HepG2 (cell line): ENCODE results near the gene ITGAE. TPM values are rescaled to one million over a fixed set of nuclear protein-coding genes. Genes with fewer than 3 reads are reported as not detected.

ENCODE experiments used
- CBX1 ChIP-seq: IDR thresholded peaks from one replicate; pipeline ENCODE4 v1.6.1; 2016; ENCODE audit warnings: antibody characterized with exemption, low read depth
- ELF1 ChIP-seq: sonication (generic); formaldehyde crosslinking; IDR thresholded peaks from 2 replicates; pipeline ENCODE4 v1.4.0; 2020; ENCODE audit warnings: missing genetic modification reagents
- FOXO1 ChIP-seq: sonication (generic); formaldehyde crosslinking; IDR thresholded peaks from 2 replicates; pipeline ENCODE4 v1.4.0; 2020; ENCODE audit warnings: missing genetic modification reagents
- GZF1 ChIP-seq: sonication (generic); formaldehyde crosslinking; IDR thresholded peaks from 2 replicates; pipeline ENCODE4 v1.5.1; 2020; ENCODE audit warnings: mild to moderate bottlenecking, missing genetic modification reagents
- HDAC1 ChIP-seq: sonication (generic); formaldehyde crosslinking; IDR thresholded peaks from 2 replicates; pipeline ENCODE4 v1.5.1; 2020; ENCODE audit warnings: mild to moderate bottlenecking, missing genetic modification reagents
- HOXD1 ChIP-seq: sonication (generic); formaldehyde crosslinking; IDR thresholded peaks from 2 replicates; pipeline ENCODE4 v1.5.0; 2020; ENCODE audit warnings: missing genetic modification reagents
- IKZF5 ChIP-seq: IDR thresholded peaks from 2 replicates; pipeline ENCODE4 v1.6.1; 2018; ENCODE audit warnings: missing genetic modification reagents, mild to moderate bottlenecking, missing compliant biosample characterization
- KLF13 ChIP-seq: sonication (generic); formaldehyde crosslinking; IDR thresholded peaks from 2 replicates; pipeline ENCODE4 v1.4.0; 2020; ENCODE audit warnings: mild to moderate bottlenecking, missing genetic modification reagents
- KLF6 ChIP-seq: IDR thresholded peaks from 2 replicates; pipeline ENCODE4 v1.8.0; 2016; ENCODE audit warnings: missing biosample characterization, missing genetic modification reagents
- KMT2B ChIP-seq: IDR thresholded peaks from 2 replicates; pipeline ENCODE4 v1.6.1; 2016; ENCODE audit warnings: missing genetic modification reagents, missing compliant biosample characterization
- MBNL3 ChIP-seq: fragments of 250-450 bp; sonication (Bioruptor Pico); conservative IDR thresholded peaks from 2 replicates; pipeline ENCODE4 v1.8.0; 2022; ENCODE audit warnings: mild to moderate bottlenecking, inconsistent platforms
- NCOA2 ChIP-seq: sonication (generic); formaldehyde crosslinking; IDR thresholded peaks from 2 replicates; pipeline ENCODE4 v1.8.0; 2022; ENCODE audit warnings: inconsistent platforms
- ONECUT2 ChIP-seq: sonication (generic); formaldehyde crosslinking; IDR thresholded peaks from 2 replicates; pipeline ENCODE4 v1.4.0; 2020; ENCODE audit warnings: missing genetic modification reagents
- PATZ1 ChIP-seq: sonication (generic); formaldehyde crosslinking; IDR thresholded peaks from 2 replicates; pipeline ENCODE4 v1.4.0; 2020; ENCODE audit warnings: missing genetic modification reagents
- RARA ChIP-seq: IDR thresholded peaks from 2 replicates; pipeline ENCODE4 v1.6.1; 2016; ENCODE audit warnings: missing genetic modification reagents, missing compliant biosample characterization
- SALL2 ChIP-seq: sonication (generic); formaldehyde crosslinking; IDR thresholded peaks from 2 replicates; pipeline ENCODE4 v1.8.1; 2023; ENCODE audit warnings: mild to moderate bottlenecking, missing genetic modification reagents, inconsistent platforms
- ZNF124 ChIP-seq: sonication (generic); formaldehyde crosslinking; IDR thresholded peaks from 2 replicates; pipeline ENCODE4 v1.4.0; 2020; ENCODE audit warnings: missing genetic modification reagents
- ZNF331 ChIP-seq: sonication (generic); formaldehyde crosslinking; IDR thresholded peaks from 2 replicates; pipeline ENCODE4 v1.4.0; 2020; ENCODE audit warnings: missing genetic modification reagents
- ZNF350 ChIP-seq: sonication (generic); formaldehyde crosslinking; IDR thresholded peaks from 2 replicates; pipeline ENCODE4 v1.4.0; 2020; ENCODE audit warnings: mild to moderate bottlenecking, low read depth, missing genetic modification reagents, borderline replicate concordance
- ZNF496 ChIP-seq: sonication (generic); formaldehyde crosslinking; IDR thresholded peaks from 2 replicates; pipeline ENCODE4 v1.8.1; 2023; ENCODE audit warnings: mild to moderate bottlenecking, moderate library complexity, missing genetic modification reagents; ENCODE audit not compliant: insufficient replicate concordance
- ZNF503 ChIP-seq: sonication (generic); formaldehyde crosslinking; IDR thresholded peaks from 2 replicates; pipeline ENCODE4 v1.4.0; 2020; ENCODE audit warnings: missing genetic modification reagents
- ZNF598 ChIP-seq: sonication (generic); formaldehyde crosslinking; IDR thresholded peaks from 2 replicates; pipeline ENCODE4 v1.5.1; 2020; ENCODE audit warnings: mild to moderate bottlenecking, missing genetic modification reagents, borderline replicate concordance
- ZNF674 ChIP-seq: sonication (generic); formaldehyde crosslinking; IDR thresholded peaks from 2 replicates; pipeline ENCODE4 v1.5.0; 2020; ENCODE audit warnings: low read depth, mild to moderate bottlenecking, missing genetic modification reagents
- ZNF747 ChIP-seq: sonication (generic); formaldehyde crosslinking; IDR thresholded peaks from 2 replicates; pipeline ENCODE4 v1.8.1; 2023; ENCODE audit warnings: missing genetic modification reagents, mild to moderate bottlenecking, borderline replicate concordance
- ZNF776 ChIP-seq: sonication (generic); formaldehyde crosslinking; IDR thresholded peaks from 2 replicates; pipeline ENCODE4 v1.4.0; 2020; ENCODE audit warnings: mild to moderate bottlenecking, missing genetic modification reagents
- ZSCAN25 ChIP-seq: sonication (generic); formaldehyde crosslinking; IDR thresholded peaks from 2 replicates; pipeline ENCODE4 v1.8.0; 2022; ENCODE audit warnings: mild to moderate bottlenecking, missing genetic modification reagents
- polyA plus RNA-seq, 8 experiments: library from polyadenylated mRNA; depleted of rRNA in 3 of 8; stranded (reverse) in 7 of 8; unstranded in 1 of 8; fragments of >200 nt; fragmentation: Illumina TruSeq in 4 of 8; extraction: Trizol in 4 of 8; gene quantifications; 2 replicates each; pipeline versions ENCODE4 v1.2.1 to v1.2.3, GENCODE V29; 2011 to 2016; ENCODE audit warnings: low read depth in 4 of 8, missing spikeins in 1 of 8, mixed read lengths in 1 of 8; ENCODE audit not compliant: insufficient read depth in 1 of 8
- total RNA-seq, 5 experiments: library from RNA; depleted of rRNA; stranded (reverse); fragments of >200 nt; fragmentation: Illumina TruSeq; extraction: Trizol; gene quantifications; 2 replicates each; pipeline ENCODE4 v1.2.3, GENCODE V29; 2016; ENCODE audit warnings: low read depth in 1 of 5

The ITGAE gene
- total and polyA plus RNA-seq, 2 of the 13 experiments (the other 11 are each of a cell fraction or from before 2014, with no cell fraction given): 42.3 to 49.0 TPM

GRCh38 chr17:3794557-3795389 lies 6.2 kb downstream of the ITGAE start (continued):
- TF ChIP-seq RARA (CRISPR knock-in tag): peak; percentile 52; the same call in 1 of the 2 replicates
- TF ChIP-seq KLF6: no peak
- TF ChIP-seq IKZF5: no peak
- TF ChIP-seq PATZ1 (CRISPR knock-in tag): peak; percentile 99
- peak; percentile 42 for TF ChIP-seq CBX1
- TF ChIP-seq SALL2 (CRISPR knock-in tag): peak; percentile 70; the same call in 1 of the 2 replicates
- TF ChIP-seq HDAC1 (CRISPR knock-in tag): peak; percentile 72
- 0 out of 2 replicates have a peak, but pooled peaks have one; percentile 20 for TF ChIP-seq ZNF598 (CRISPR knock-in tag)
- TF ChIP-seq ZNF350 (CRISPR knock-in tag): peak; percentile 18; the same call in 1 of the 2 replicates
- peak; percentile 90 for TF ChIP-seq ZSCAN25 (CRISPR knock-in tag)
- TF ChIP-seq FOXO1: peak; percentile 40; the same call in 1 of the 2 replicates
- TF ChIP-seq GZF1 (CRISPR knock-in tag): peak; percentile 35; the same call in 1 of the 2 replicates
- peak; percentile 58; the same call in 1 of the 2 replicates for TF ChIP-seq ZNF503 (CRISPR knock-in tag)
- peak; percentile 62; the same call in 1 of the 2 replicates for TF ChIP-seq ZNF747 (CRISPR knock-in tag)
- peak; percentile 77 for TF ChIP-seq ZNF776 (CRISPR knock-in tag)
- no peak for TF ChIP-seq ZNF496 (CRISPR knock-in tag)
- TF ChIP-seq ZNF124 (CRISPR knock-in tag): 0 out of 2 replicates have a peak, but pooled peaks have one; percentile 11
- no peak for TF ChIP-seq ONECUT2 (CRISPR knock-in tag)
- TF ChIP-seq HOXD1 (CRISPR knock-in tag): peak; percentile 41; the same call in 1 of the 2 replicates
- peak; percentile 55; the same call in 1 of the 2 replicates for TF ChIP-seq NCOA2 (CRISPR knock-in tag)
- 0 out of 2 replicates have a peak, but pooled peaks have one; percentile 30 for TF ChIP-seq KMT2B (CRISPR knock-in tag)
- no peak for TF ChIP-seq KLF13
- TF ChIP-seq ELF1: peak; percentile 15
- TF ChIP-seq ZNF331 (CRISPR knock-in tag): peak; percentile 82; the same call in 1 of the 2 replicates
- TF ChIP-seq ZNF674 (CRISPR knock-in tag): no peak
- no peak for TF ChIP-seq MBNL3 (CRISPR knock-in tag)
